ENCODE results near the gene DENND5A. TPM values are rescaled to one million over a fixed set of nuclear protein-coding genes. Genes with fewer than 3 reads are reported as not detected.

Gene DENND5A
- total and polyA plus RNA-seq, 3 donors from 2014 or later = 51.2 to 88.8 (median 73.6) TPM

GRCh38 chr11:9269492-9270013 is 4.4 kb upstream of the DENND5A start:
- Histone ChIP-seq H3K27me3 (no peaks in the 10 kb centered on the region), H3K4me3 (no peak overlapping the region), H3K36me3 (ENCODE audit: low read depth, missing control alignments) (no peaks in the 10 kb centered on the region), H3K4me1 (peaks cover 4% of the 10 kb centered on the region), H3K27ac (no peak overlapping the region), H3K9me3 (no peaks in the 10 kb centered on the region)
- TF ChIP-seq CTCF (IDR thresholded peaks at IDR 0.05) (no peak), POLR2A (IDR thresholded peaks at IDR 0.05) (no peak)
- DNase-seq = no peak
- WGBS, 2 donors = 87 to 92% methylated on average over 2 of the region's 2 CpGs
- intact Hi-C loops (cut with DNase I; ENCODE audit: low total_unique reads) = no loop called here

- Histone ChIP-seq H3K9me3 (no peaks in the 10 kb centered on the region), H3K36me3 (ENCODE audit: low read depth, missing control alignments) (no peaks in the 10 kb centered on the region), H3K27me3 (no peaks in the 10 kb centered on the region), H3K4me1 (peaks cover 4% of the 10 kb centered on the region), H3K27ac (no peak overlapping the region), H3K4me3 (no peak overlapping the region)
- intact Hi-C loops (cut with DNase I; ENCODE audit: low total_unique reads) = no loop called here
- no peak for TF ChIP-seq POLR2A (IDR thresholded peaks at IDR 0.05)
- no peak for TF ChIP-seq CTCF (IDR thresholded peaks at IDR 0.05)
- no peak for DNase-seq
- WGBS, 2 donors = 89 to 94% methylated on average over 4 of the region's 4 CpGs
These were observed 2.5 kb upstream of the DENND5A start for GRCh38 chr11:9267680-9268079.

- no peak for TF ChIP-seq POLR2A (IDR thresholded peaks at IDR 0.05)
- no peak for TF ChIP-seq CTCF (IDR thresholded peaks at IDR 0.05)
- Histone ChIP-seq H3K4me1 (peaks cover 4% of the 10 kb centered on the region), H3K4me3 (no peak overlapping the region), H3K27ac (no peak overlapping the region), H3K27me3 (no peaks in the 10 kb centered on the region), H3K9me3 (no peaks in the 10 kb centered on the region), H3K36me3 (ENCODE audit: low read depth, missing control alignments) (no peaks in the 10 kb centered on the region)
- WGBS, 2 donors = 94% methylated on average over 8 of the region's 8 CpGs
- intact Hi-C loops (cut with DNase I; ENCODE audit: low total_unique reads) = no loop called here
- DNase-seq = no peak
These were observed 1.8 kb upstream of the DENND5A start for GRCh38 chr11:9266926-9267325.

GRCh38 chr11:9266132-9266736 is 1.1 kb upstream of the DENND5A start:
- peak overlapping the region in 1 of 2 donors; percentile 71 for H3K27ac ChIP-seq
- intact Hi-C loops (cut with DNase I; ENCODE audit: low total_unique reads) = no loop called here
- no peaks in the 10 kb centered on the region for H3K27me3 ChIP-seq
- no peaks in the 10 kb centered on the region for H3K9me3 ChIP-seq
- peak overlapping the region in 1 of 2 donors; percentile 96 for H3K4me3 ChIP-seq
- TF ChIP-seq POLR2A (IDR thresholded peaks at IDR 0.05) (no peak), CTCF (IDR thresholded peaks at IDR 0.05) (no peak)
- peaks cover 4% of the 10 kb centered on the region for H3K4me1 ChIP-seq
- H3K36me3 ChIP-seq (ENCODE audit: low read depth, missing control alignments) = no peaks in the 10 kb centered on the region
- 55 to 69% methylated on average over 13 of the region's 13 CpGs for WGBS, 2 donors
- no peak for DNase-seq
